Measurements from ENCODE around the gene CNMD.

- TF ChIP-seq, protein P1, sequence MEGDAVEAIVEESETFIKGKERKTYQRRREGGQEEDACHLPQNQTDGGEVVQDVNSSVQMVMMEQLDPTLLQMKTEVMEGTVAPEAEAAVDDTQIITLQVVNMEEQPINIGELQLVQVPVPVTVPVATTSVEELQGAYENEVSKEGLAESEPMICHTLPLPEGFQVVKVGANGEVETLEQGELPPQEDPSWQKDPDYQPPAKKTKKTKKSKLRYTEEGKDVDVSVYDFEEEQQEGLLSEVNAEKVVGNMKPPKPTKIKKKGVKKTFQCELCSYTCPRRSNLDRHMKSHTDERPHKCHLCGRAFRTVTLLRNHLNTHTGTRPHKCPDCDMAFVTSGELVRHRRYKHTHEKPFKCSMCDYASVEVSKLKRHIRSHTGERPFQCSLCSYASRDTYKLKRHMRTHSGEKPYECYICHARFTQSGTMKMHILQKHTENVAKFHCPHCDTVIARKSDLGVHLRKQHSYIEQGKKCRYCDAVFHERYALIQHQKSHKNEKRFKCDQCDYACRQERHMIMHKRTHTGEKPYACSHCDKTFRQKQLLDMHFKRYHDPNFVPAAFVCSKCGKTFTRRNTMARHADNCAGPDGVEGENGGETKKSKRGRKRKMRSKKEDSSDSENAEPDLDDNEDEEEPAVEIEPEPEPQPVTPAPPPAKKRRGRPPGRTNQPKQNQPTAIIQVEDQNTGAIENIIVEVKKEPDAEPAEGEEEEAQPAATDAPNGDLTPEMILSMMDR (IDR thresholded peaks at IDR 0.05) = no peak
- TF ChIP-seq ZFX (IDR thresholded peaks at IDR 0.05; ENCODE audit: borderline replicate concordance) = no peak
Measured at GRCh38 chr13:52669677-52670076, 69.9 kb downstream of the CNMD start.

All from 22Rv1 (cell line).